Retinal pigment epithelial cell (primary cell): ENCODE results near the gene ADAT1.

Experiments
- DNase-seq: peaks from one replicate; pipeline ENCODE4 v3.0.0-alpha.2; 2010; ENCODE audit warnings: low read depth
- H3K4me3 ChIP-seq: 2 replicates; pipeline ENCODE4 v1.5.1; 2011; ENCODE audit warnings: mild to moderate bottlenecking, low read length, control low read depth, moderate library complexity
- TF ChIP-seq, protein P1 (sequence below): conservative IDR thresholded peaks from 2 replicates; pipeline ENCODE4 v1.5.1; 2011; ENCODE audit warnings: low read depth, low read length, control low read depth, inconsistent platforms

The ADAT1 gene

GRCh38 chr16:75632857-75633256 lies 9.8 kb upstream of the ADAT1 start:
- no peak for DNase-seq
- TF ChIP-seq, protein P1, sequence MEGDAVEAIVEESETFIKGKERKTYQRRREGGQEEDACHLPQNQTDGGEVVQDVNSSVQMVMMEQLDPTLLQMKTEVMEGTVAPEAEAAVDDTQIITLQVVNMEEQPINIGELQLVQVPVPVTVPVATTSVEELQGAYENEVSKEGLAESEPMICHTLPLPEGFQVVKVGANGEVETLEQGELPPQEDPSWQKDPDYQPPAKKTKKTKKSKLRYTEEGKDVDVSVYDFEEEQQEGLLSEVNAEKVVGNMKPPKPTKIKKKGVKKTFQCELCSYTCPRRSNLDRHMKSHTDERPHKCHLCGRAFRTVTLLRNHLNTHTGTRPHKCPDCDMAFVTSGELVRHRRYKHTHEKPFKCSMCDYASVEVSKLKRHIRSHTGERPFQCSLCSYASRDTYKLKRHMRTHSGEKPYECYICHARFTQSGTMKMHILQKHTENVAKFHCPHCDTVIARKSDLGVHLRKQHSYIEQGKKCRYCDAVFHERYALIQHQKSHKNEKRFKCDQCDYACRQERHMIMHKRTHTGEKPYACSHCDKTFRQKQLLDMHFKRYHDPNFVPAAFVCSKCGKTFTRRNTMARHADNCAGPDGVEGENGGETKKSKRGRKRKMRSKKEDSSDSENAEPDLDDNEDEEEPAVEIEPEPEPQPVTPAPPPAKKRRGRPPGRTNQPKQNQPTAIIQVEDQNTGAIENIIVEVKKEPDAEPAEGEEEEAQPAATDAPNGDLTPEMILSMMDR, result no peak
- H3K4me3 ChIP-seq, result no peak overlapping the region

GRCh38 chr16:75630052-75630451 lies 7.0 kb upstream of the ADAT1 start:
- H3K4me3 ChIP-seq, result no peak overlapping the region
- TF ChIP-seq, protein P1, result no peak
- no peak for DNase-seq

- no peak for DNase-seq
- no peak overlapping the region for H3K4me3 ChIP-seq
- TF ChIP-seq, protein P1, result no peak
Observed at GRCh38 chr16:75629132-75629531, 6.1 kb upstream of the ADAT1 start.

GRCh38 chr16:75628351-75628750 lies 5.3 kb upstream of the ADAT1 start:
- DNase-seq, result no peak
- H3K4me3 ChIP-seq, result no peak overlapping the region
- TF ChIP-seq, protein P1, result no peak

GRCh38 chr16:75627851-75628250 lies 4.8 kb upstream of the ADAT1 start:
- H3K4me3 ChIP-seq, result no peak overlapping the region
- TF ChIP-seq, protein P1, result no peak
- no peak for DNase-seq

- TF ChIP-seq, protein P1, result no peak
Observed at GRCh38 chr16:75626806-75627205, 3.7 kb upstream of the ADAT1 start.

DNA sequence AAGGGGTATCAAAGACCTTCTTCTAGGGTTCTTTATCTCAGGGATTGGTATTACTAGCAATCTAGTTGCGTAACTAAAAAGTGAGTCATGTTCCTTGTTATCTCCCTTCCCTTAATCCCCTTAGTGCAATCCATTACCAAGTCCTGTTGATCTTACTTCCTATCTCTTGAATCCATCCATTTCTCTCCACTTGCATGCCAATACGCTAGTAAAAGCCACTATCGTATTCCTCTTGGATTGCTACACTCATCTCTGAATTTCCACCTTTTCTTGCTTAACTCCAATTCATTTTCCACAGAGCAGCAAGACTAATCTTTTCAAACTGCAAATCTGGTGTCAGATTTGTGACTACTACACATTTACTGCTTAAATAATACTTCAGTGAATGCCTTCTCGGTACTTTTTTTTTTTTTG lies 1.8 kb upstream of the ADAT1 start:
- H3K4me3 ChIP-seq, result no peak overlapping the region
- DNase-seq, result no peak
- TF ChIP-seq, protein P1, result no peak

More at GRCh38 chr16:75626806-75627205, 3.7 kb upstream of the ADAT1 start:
- no peak overlapping the region for H3K4me3 ChIP-seq
- DNase-seq, result no peak
